Thoracic aorta (tissue), 2 donors: Measurements from ENCODE around the gene CEP250. TPM values are rescaled to one million over a fixed set of nuclear protein-coding genes. Genes with fewer than 3 reads are reported as not detected.

Experiments used
- ATAC-seq: fragments of 150-250 bp; one replicate; pipeline ENCODE4 v1.8.0; 2017; ENCODE audit warnings: low read depth; ENCODE audit not compliant: insufficient number of reproducible peaks, low FRiP score
- DNase-seq: peaks from one replicate; pipeline ENCODE4 v3.0.0-alpha.2; 2020; ENCODE audit warnings: low spot score
- H3K27ac ChIP-seq, 2 donors: fragments of 200-600 bp; sonication (generic); 1 replicate in 1 of 2; 2 replicates in 1 of 2; pipeline ENCODE4 v1.5.1; 2016; ENCODE audit warnings: mild to moderate bottlenecking in 2 of 2, moderate library complexity in 2 of 2
- H3K27me3 ChIP-seq: fragments of 200-600 bp; sonication (generic); replicated peaks from 2 replicates; pipeline ENCODE4 v1.6.0; 2016; ENCODE audit warnings: mild to moderate bottlenecking; ENCODE audit not compliant: insufficient read depth
- H3K36me3 ChIP-seq: fragments of 200-600 bp; sonication (generic); one replicate; pipeline ENCODE4 v1.5.1; 2016
- H3K4me1 ChIP-seq, 2 donors: fragments of 200-600 bp; sonication (generic); 1 replicate in 1 of 2; 2 replicates in 1 of 2; pipeline versions ENCODE4 v1.5.1 to v1.6.0; 2016; ENCODE audit warnings: low read depth in 2 of 2, mild to moderate bottlenecking in 1 of 2; ENCODE audit not compliant: control insufficient read depth in 1 of 2
- H3K4me3 ChIP-seq: fragments of 200-600 bp; sonication (generic); 2 replicates; pipeline ENCODE4 v1.5.1; 2016; ENCODE audit warnings: mild to moderate bottlenecking
- H3K9me3 ChIP-seq: fragments of 200-600 bp; sonication (generic); 2 replicates; pipeline ENCODE4 v1.5.1; 2016
- total RNA-seq, 2 donors: library from RNA; depleted of rRNA; stranded (reverse); fragments of >200 nt; gene quantifications; one replicate each; pipeline versions ENCODE4 v1.1.0 to v1.2.3, GENCODE V29; 2016
- TF ChIP-seq, protein P1 (sequence below): fragments of 200-600 bp; sonication (generic); IDR thresholded peaks from one replicate; pipeline ENCODE4 v1.5.1; 2019; ENCODE audit warnings: antibody characterized with exemption

Gene CEP250
- total RNA-seq, 2 donors from 2014 or later: 28.7 to 29.2 TPM

- Histone ChIP-seq H3K27ac (no peak overlapping the region), H3K36me3 (peaks cover 21% of the 10 kb centered on the region), H3K4me1 (no peaks in the 10 kb centered on the region), H3K9me3 (no peaks in the 10 kb centered on the region), H3K4me3 (no peak overlapping the region), H3K27me3 (no peaks in the 10 kb centered on the region)
- no peak for DNase-seq
- TF ChIP-seq, protein P1, sequence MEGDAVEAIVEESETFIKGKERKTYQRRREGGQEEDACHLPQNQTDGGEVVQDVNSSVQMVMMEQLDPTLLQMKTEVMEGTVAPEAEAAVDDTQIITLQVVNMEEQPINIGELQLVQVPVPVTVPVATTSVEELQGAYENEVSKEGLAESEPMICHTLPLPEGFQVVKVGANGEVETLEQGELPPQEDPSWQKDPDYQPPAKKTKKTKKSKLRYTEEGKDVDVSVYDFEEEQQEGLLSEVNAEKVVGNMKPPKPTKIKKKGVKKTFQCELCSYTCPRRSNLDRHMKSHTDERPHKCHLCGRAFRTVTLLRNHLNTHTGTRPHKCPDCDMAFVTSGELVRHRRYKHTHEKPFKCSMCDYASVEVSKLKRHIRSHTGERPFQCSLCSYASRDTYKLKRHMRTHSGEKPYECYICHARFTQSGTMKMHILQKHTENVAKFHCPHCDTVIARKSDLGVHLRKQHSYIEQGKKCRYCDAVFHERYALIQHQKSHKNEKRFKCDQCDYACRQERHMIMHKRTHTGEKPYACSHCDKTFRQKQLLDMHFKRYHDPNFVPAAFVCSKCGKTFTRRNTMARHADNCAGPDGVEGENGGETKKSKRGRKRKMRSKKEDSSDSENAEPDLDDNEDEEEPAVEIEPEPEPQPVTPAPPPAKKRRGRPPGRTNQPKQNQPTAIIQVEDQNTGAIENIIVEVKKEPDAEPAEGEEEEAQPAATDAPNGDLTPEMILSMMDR: no peak
- no peak for ATAC-seq
These were observed 103.8 kb downstream of the CEP250 start for GRCh38 chr20:35559042-35559693.

- no peaks in the 10 kb centered on the region for H3K9me3 ChIP-seq
- DNase-seq (no peak), ATAC-seq (no peak)
- no peaks in the 10 kb centered on the region for H3K4me1 ChIP-seq
- no peaks in the 10 kb centered on the region for H3K27me3 ChIP-seq
- no peak overlapping the region for H3K4me3 ChIP-seq
- TF ChIP-seq, protein P1: no peak
- H3K27ac ChIP-seq: no peak overlapping the region
- peaks cover 16% of the 10 kb centered on the region for H3K36me3 ChIP-seq
These were observed 104.7 kb downstream of the CEP250 start for GRCh38 chr20:35560105-35560511.

GRCh38 chr20:35560541-35560940, 105.1 kb downstream of the CEP250 start:
- TF ChIP-seq, protein P1: no peak
- H3K9me3 ChIP-seq: no peaks in the 10 kb centered on the region
- ATAC-seq (no peak), DNase-seq (no peak)
- H3K4me3 ChIP-seq: no peak overlapping the region
- no peaks in the 10 kb centered on the region for H3K27me3 ChIP-seq
- H3K4me1 ChIP-seq: no peaks in the 10 kb centered on the region
- peaks cover 14% of the 10 kb centered on the region for H3K36me3 ChIP-seq
- H3K27ac ChIP-seq: no peak overlapping the region

DNA sequence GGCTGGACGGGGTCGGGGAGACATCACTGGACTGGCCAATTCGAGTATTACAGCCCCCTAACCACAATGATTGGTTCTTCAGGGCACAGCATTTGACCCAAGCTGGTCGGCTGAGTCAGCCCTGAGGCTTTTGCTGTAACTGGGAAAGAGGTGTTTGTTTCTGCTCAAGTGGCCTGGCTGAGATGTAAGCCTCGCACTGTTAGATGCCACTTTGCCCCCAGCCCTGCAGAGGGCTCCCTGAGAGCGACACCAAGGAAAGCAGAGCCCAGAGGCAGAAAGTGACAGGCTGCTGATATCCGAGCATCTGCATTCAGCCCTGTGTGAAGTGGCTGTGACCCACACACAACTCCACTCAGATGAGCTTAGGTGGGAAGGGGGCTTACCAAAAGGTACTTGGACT, 105.9 kb downstream of the CEP250 start:
- no peak for ATAC-seq
- no peak overlapping the region for H3K27ac ChIP-seq
- TF ChIP-seq, protein P1: no peak

DNA sequence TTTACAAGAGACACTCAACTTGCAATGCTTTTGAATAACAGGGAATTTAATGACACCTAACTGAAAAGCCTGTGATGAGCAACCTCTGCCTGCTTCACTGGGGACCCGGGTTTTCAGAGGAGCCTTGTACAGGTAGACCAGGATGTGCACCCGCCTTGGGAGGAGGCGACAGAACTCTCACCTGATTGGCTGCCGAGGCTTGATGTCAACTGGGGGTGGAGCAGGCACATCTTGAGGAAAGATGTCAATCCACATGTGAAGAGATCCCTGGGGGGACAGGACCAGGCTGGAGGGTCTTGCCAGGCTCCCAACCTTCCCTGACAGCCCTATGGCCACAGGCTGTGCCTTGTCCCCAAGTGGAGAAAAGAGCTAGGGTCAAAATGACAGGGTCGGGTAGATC, 106.3 kb downstream of the CEP250 start:
- Histone ChIP-seq H3K27ac (no peak overlapping the region), H3K4me3 (no peak overlapping the region), H3K27me3 (no peaks in the 10 kb centered on the region), H3K4me1 (no peaks in the 10 kb centered on the region), H3K36me3 (peaks cover 12% of the 10 kb centered on the region), H3K9me3 (no peaks in the 10 kb centered on the region)
- TF ChIP-seq, protein P1: no peak
- DNase-seq (no peak), ATAC-seq (no peak)

More for the DNA sequence above, 105.9 kb downstream of the CEP250 start:
- Histone ChIP-seq H3K9me3 (no peaks in the 10 kb centered on the region), H3K27me3 (no peaks in the 10 kb centered on the region), H3K4me1 (no peaks in the 10 kb centered on the region), H3K36me3 (peaks cover 14% of the 10 kb centered on the region), H3K4me3 (no peak overlapping the region)
- DNase-seq: no peak
